ENCODE results near the gene HAS3.

Gene HAS3

GRCh38 chr16:69157196-69157595 lies 51.7 kb downstream of the HAS3 start:
- DNase-seq: no peak

DNA sequence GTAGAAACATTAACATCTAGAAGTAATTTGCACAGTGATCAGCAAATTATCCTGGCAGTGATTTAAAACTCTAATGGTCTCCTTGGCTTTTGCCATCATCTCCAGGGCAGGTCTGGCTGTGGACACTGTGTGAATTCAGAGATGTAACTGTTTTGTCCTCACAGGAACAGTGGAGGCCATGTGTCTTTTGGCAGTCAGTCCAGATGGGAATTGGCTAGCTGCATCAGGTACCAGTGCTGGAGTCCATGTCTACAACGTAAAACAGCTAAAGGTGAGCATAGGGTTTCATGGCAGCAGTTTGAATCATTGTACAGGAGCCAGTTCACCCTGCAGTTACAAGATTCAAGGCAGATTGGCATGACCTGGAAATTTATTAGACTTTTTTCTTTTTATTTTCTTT lies 54.7 kb downstream of the HAS3 start:
- no peak for DNase-seq

DNA sequence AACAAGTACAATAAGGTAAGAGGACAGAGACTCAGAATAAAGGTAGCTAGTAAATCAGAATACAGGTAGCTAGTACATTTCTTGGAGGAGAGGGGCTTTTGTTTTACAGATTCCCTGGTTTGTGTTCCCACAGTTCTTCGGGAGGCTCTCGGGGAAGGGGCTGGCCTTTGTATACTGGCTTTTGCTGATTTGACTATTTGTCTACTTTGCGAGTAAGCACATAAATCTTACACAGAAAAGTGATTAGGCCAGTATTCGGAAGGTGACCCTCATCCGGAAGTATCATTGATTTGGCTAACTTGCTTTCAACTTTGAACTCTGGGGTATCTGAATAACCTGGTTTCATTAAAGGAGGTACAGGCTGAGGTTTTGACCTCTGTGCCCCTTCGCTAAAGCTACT lies 60.1 kb downstream of the HAS3 start:
- no peak for DNase-seq

DNA sequence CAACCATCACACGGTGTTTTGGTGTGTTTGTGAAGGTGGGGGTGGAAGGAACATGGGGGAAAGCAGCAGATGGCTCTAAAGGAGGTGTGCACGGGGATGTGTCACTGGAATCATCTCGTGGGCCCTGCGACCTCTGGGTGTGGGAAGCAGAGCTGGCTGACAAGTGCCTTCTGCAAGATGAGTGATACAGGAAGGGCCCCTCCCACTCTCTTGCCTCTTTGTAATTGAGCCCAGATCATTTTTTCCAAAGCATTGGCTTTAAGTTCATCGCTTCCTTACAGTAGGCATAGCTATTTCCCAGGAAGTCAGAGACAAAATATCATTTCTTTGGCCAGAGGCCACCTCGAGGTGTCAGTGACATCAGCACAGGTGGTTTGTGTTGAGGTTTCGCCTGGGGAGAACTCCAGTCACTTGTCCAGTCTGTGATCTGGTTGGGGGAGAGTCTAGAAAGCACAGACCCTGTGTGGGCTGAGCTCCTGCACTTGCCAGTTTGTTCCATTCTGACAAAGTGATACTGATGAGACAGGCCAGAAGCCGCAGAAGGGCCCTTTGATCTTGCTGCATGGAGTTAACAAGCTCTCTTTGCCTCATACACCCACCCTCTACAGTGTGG lies 60.9 kb downstream of the HAS3 start:
- DNase-seq: peak; percentile 86

DNA sequence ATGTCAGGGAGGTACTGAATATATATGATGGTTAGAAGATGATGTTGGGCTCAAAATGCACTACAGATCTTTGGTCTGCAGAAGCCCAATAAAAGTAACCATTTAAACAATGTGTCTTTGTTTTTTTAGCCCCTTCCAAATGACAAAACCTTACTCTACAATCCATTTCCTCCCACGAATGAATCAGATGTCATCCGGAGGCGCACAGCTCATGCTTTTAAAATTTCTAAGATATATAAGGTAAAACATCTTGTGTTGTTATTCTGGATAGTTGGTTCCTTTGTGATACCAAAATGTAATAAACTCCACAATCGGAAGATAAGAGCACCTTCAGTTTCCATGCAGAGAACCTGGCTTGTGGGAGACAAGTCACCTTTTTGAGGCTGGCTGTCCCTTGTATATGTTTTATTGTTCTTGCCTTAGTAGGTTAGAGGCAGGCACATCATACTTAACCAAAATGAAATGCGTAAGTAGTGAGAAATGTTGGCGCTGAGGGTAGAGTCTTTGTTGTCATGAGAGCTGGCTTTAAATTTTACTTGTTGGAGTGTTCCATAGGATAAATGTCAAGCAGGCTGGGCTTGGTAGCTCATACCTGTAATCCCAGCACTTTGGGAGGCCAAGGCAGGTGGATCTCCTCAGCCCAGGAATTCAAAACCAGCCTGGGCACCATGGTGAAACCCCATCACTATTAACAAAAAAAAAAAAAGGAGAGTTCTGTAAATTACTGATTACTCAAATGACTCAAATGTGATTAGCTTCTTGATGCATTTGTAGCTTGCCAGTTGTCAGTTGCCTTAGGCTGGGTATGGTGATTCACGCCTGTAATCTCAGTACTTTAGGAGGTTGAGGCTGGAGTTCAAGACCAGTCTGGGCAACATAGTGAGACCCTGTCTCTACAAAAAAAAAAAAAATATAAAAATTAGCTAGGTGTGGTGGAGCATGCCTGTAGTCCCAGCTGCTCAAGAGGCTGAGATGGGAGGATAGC lies 61.8 kb downstream of the HAS3 start:
- DNase-seq: no peak
